ENCODE results near the gene MRPL28.
"Not testable (repeated sequence)": the region's sequence is repeated elsewhere in the genome, so short reads cannot be mapped to it uniquely, and the experiment has no call there.

Gene MRPL28

DNA sequence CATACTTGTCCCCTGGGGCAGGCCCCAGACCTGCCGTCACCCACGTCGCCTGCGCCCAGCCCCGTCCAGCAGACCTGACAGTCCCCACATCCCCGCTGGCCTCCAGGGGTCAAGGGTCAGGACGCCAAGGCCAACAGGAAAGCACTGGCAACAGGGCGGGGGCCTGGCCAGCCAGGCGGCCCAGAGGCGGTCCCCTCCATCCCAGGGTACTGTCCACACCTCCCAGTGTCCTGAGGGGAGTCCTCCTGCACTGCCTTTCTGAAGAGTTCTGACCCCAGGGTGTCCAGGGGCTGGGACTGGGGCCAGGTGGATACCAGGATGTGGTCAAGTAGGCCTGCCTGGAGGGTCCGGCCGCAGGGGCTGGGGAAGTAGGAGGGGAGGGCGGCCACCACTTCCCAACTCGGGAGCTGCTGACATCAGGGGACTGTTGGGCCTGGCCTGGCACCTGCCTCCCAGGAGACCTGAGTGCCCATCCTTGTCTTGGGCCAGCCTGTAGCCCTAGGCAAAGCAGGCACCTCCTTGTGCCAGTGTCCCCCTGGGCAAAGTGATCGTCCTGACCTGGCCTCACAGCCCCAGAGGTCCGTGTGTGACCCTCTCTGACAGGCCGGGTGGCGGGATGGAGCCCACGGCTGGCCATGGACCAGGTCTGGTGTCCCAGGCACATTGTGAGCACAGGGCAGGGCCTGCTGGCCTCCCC is 11.1 kb downstream of the MRPL28 start:
- no peak for DNase-seq

DNA sequence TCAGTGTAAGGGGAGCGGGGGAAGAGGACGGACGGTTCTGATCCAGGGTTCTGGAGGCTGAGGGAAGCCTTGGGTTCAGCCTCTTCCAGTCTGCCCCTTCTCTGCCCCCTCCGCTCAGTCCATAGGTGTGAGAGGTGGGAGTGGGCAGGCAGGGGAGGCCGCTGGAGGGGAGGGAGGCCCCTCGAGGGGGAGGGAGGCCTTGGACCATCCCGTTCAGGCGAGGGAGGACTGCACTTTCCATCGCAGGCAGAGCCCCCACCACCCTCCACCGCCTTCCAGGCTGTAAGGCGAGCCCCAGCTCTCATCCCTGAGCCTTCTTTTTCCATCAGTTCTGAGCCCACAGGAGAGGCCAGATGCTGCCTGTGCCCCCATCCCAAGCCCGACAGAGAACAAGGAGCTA is 13.6 kb downstream of the MRPL28 start:
- no peak for DNase-seq

DNA sequence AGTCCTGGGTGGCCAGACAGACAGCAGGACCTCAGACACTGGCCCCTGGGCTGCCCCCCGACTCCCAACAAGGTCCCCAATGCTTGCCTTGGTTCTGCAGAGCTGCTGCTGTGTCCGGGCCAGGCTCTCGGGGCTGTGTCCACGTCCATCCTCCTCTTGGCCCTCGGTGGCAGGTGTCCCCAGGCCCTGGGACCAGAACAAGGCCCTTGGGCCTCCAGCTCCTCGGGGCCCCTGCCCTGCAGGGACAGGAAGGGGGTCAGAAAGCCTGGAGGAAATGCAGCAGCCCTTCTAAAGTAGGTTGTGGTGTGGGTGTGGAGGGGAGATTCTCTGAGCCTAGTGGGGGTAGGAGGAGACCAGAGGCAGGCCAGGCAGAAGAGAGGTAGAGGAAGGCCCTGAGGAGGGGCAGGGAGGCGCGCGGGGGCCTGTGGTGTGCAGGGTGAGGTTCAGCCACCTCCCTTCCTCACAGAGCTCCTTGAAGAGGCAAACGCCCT is 15.3 kb downstream of the MRPL28 start:
- DNase-seq, result peak; percentile 70

DNA sequence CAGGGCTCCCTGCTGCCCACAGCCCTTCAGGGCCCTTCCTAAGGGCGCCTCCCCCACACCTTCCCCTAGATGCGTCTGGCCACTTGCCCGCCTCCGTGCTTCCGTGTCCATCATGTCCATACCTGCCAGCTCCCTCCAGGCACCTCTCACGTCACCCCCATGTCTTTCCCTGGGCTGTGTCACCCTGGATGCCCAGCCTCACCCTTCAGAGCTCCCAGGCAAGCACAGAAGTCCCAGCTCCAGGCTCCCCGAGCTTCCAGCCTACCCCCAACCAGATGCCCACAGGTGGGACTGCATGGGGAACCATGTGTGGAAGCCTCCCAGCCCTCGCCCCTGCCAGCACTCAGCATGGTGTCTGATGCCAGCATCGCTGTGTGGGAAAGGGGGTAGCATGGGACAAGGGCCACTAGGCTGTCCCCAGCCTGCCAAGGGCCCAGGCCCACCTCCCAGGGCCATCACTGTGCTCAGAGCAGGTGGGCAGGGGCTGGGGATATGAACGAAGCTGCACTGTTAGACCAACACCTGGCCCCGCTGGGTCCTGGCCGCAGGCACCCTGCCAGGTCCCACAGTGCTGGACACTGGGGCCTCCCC is 16.0 kb downstream of the MRPL28 start:
- DNase-seq, result no peak

DNA sequence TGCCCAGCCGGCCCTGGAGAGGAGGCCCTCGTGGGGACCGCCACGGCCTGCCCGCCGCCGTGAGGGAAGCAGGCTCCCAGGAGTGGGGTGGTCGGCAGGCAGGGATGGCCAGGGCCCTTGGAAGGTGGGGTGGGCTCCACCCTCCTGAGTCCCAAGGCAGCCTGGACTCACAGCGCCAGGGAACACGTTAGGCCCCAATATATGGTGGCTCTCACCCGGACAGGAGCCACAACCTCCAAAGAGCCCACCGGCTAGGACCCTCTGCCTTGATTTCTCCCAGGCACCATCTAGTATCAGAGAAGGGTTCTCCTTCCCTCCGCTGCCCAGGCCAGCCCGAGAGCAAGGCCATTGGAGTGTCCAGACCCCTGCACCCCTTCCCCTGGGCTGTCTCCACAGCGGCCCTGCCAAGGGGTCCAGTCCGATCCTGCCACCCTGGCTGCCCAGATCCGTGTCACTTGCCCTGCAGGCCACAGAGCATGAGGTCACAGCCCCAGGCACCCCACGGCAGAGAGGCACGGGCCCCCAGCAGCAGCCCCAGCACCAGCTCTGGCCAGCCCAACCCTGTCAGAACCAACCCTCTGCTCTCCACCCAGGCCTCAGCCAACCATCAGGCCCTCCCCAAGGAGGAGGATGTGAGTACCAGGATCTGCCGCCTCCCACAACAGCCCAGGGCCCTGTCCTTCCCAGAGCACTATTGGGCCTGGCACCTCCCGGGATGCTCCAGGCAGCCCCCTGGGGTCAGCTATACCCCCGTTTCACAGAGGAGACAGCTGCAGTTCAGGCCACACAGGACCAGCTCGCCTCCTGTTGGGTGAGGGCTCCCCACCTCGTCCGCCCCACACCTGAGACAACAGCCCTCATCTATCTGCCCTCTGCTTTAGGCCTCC is 16.7 kb downstream of the MRPL28 start:
- no peak for DNase-seq

DNA sequence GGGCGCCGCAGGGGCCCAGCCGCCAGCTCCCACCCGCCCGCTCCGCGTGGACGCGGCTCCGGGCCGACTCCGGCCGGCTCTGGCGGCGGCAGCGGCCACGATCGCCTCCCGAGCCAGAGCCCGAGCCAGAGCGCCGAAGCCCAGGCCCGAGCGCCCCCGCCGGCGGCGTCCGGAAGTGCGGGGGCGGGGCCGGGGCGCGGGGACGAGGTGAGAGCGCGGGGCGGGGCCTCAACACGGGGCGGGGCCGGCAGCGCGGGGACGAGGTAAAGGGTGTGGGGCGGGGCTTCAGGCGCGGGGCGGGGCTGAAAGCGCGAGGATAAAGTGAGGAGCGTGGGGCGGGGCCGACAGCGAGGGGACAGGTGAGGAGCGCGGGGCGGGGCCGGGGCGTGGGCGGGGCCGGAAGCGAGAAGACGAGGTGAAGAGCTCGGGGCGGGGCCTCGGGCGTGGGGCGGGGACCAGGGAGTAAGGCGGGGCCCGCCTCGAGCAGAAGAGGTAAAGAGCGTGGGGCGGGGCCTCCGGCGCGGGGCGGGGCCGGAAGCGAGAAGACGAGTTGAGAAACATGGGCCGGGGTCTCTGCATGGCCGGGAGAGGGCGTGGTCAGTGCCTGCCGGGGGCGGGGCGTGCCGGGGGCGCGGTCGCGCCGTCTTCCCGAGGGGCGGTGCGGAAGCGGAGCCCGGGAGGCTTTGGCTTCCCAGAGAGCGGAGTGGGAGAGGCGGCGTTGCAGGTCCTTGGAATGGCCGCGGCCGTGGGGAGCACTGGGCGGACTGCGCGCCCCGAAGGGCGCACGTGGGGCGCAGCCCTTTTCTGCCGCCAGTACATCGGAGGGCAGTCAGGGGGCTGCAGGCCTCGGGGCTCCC is 17.6 kb downstream of the MRPL28 start, which contains the start of gene AXIN1:
TSS of gene AXIN1 (minus strand) at position 177 of the 857 bp plus-strand sequence. CDS start 5,698 bp downstream, outside the sequence.
- peak; percentile 100 for DNase-seq

DNA sequence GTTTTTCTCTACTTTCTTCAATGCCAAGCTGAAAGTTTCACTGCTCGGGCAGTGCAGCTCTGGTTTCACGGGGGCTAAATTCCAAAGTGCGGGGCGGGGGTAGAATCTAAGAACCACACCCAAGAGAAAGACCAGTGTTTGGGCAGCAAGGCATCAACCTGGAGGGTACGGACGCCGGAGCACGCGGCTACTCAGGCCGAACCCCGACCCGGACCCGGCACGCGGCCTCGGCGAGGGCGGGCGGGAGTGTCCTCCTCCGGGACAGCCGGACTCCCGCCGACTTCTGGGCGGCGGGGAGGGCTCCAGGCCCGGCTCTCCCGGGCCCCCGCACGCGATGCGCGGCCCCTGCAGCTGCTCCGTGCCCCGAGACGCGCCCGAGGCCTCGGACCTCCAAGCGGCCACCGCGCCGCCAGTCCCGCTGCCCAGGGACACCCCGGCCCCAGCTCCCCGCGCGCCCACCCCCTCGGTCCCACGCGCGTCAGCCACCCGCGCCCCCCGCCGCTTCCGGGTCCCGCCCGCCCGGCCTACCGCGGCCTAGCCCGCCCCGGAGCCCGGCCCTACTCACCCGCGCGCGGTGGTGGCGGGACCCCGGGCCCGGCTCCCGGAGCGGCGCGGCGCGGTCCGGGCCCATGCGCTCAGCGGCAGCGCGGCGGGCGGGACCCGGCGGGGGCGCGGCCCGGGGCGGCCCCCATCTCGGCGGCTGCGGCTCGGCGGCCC is 18.4 kb downstream of the MRPL28 start:
- no peak for DNase-seq

DNA sequence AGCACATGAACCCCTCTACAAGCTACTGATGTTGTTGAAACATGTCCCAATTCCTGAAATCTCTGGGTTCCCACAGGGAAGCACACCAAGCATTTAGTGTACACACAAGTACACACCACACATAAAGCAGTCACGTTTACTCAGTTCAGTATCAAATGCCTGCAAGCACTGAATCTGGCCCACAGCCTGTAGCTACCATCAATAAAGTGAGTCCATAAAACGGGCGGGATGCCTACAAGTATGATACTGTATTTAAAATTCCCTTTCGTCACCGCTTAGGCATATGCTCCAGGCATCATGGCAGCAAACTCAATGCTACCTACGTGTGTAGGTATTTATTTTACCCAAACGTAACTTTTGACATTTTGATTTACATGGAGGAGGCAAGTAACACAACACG is 20.1 kb downstream of the MRPL28 start:
- no peak for DNase-seq

DNA sequence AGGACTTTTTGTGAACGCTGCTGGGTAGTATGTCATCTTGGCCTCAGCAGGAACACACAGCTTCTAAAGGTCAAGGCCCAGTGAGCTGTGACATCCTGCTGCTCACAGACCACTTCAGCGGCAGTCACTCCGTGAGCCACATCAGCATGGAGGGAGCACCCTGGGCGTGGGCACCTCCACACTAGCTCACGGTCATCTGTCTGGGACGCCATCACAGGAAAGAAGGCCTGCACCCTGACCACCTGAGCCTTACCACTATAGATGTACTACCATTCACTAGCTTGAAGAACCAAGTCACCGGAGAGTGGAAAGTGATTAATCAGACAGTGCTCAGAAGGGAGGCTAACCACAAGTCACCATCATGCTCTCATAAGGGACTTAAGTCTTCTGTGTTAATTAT is 21.1 kb downstream of the MRPL28 start:
- no peak for DNase-seq

- not testable (repeated sequence) for DNase-seq
Measured at GRCh38 chr16:348495-348894, 21.8 kb downstream of the MRPL28 start.

- DNase-seq, result no peak
Measured at GRCh38 chr16:347203-347602, 23.1 kb downstream of the MRPL28 start.

- no peak for DNase-seq
Measured at GRCh38 chr16:346587-346986, 23.8 kb downstream of the MRPL28 start.

- no peak for DNase-seq
Measured at GRCh38 chr16:345772-346171, 24.6 kb downstream of the MRPL28 start.

- no peak for DNase-seq
Measured at GRCh38 chr16:342455-343213, 27.7 kb downstream of the MRPL28 start.

DNA sequence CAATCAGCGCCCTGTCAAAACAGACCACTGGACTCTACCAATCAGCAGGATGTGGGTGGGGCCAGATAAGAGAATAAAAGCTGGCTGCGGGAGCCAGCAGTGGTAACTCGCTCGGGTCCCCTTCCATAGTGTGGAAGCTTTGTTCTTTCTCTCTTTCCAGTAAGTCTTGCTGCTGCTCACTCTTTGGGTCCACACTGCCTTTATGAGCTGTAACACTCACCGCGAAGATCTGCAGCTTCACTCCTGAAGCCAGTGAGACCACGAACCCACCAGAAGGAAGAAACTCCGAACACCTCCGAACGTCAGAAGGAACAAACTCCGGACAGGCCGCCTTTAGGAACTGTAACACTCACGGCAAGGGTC is 28.4 kb downstream of the MRPL28 start:
- DNase-seq, result not testable (repeated sequence)

DNA sequence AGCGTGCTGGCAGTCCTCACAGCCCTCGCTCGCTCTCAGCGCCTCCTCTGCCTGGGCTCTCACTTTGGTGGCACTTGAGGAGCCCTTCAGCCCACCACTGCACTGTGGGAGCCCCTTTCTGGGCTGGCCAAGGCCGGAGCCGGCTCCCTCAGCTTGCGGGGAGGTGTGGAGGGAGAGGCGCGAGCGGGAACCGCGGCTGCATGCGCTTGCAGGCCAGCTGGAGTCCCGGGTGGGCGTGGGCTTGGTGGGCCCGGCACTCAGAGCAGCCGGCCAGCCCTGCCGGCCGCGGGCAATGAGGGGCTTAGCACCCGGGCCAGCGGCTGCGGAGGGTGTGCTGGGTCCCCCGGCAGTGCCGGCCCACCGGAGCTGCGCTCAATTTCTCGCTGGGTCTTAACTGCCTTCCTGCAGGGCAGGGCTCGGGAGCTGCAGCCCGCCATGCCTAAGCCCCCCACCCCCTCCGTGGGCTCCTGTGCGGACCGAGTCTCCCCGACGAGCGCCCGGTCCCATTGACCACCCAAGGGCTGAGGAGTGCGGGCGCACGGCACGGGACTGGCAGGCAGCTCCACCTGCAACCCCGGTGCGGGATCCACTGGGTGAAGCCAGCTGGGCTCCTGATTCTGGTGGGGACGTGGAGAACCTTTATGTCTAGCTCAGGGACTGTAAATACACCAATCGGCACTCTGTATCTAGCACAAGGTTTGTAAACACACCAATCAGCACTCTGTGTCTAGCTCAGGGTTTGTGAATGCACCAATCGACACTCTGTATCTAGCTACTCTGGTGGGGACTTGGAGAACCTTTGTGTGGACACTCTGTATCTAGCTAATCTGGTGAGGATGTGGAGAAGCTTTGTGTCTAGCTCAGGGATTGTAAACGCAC is 29.0 kb downstream of the MRPL28 start:
- not testable (repeated sequence) for DNase-seq

- no peak for DNase-seq
Measured at GRCh38 chr16:340370-341091, 29.8 kb downstream of the MRPL28 start.

DNA sequence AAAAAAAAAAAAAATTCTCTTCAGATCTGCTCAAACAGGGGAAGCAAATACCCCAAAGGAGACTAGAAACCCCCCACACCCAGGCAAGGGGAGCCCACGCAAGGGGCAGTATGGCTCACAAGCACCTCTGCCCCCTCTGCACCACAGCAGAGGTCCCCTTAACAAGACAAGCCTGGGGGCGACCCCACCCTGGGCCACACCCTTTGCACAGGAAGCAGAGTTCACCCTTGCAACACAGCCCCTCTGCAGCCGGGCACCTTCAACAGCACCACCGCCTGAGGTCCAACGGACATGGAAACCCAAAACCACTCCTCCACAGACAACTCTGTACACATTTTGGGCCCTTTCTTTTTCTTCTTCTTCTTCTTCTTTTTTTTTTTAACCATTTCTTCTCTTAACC is 30.7 kb downstream of the MRPL28 start:
- DNase-seq, result no peak

- DNase-seq, result no peak
Measured at GRCh38 chr16:337975-338575, 32.3 kb downstream of the MRPL28 start.

All from activated CD8-positive, alpha-beta memory T cell treated with anti-CD3 and anti-CD28 coated beads for 24 hours (primary cell).